HG02798 (cell line): Measurements from ENCODE around the gene SRGAP1.
"Not testable (repeated sequence)": the region's sequence is repeated elsewhere in the genome, so short reads cannot be mapped to it uniquely, and the experiment has no call there.

ENCODE experiments used
- ATAC-seq: cut with Tn5 transposase; IDR thresholded peaks from one replicate; pipeline ENCODE4 v1.9.1; 2021; ENCODE audit warnings: mild to moderate bottlenecking; ENCODE audit not compliant: unreplicated experiment, poor library complexity

SRGAP1 gene

DNA sequence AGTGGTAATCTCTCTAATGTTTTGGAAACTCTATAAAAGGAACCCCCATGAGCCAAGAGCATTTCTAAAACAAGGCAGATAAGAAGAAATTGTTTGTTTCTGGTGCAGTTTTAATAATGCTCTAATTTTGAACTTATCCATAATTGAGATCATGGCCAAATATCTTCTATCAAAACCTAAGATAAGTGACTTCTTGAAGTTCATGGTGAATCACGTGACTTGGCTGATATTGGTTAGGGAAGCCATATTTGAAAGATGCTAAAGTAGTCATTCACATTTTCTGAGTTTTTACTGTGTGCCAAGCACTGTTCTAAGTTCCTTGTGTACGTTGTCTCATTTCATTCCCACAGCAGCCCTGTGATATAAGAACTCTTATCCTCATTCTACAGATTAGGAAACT, 219.7 kb downstream of the SRGAP1 start:
- ATAC-seq = no peak

DNA sequence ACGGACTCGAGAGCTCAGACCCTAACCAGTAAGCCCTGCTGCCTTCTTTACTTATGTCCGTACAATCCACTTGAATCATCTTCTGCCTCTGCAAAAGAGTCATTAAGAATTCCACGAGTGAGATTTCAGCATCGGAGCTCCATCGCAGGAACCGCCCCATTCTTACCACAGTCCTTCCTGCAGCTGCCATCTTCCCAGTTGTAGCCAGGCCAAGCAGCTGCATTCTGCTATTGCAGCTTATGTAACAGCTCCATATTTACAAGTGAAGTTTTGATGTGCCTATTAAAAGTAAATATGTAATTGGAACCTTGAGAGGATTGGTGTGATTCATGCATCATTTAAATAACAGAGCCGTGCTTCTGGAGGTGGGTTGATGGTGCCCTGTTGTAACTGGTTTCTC, 220.2 kb downstream of the SRGAP1 start:
- no peak for ATAC-seq

DNA sequence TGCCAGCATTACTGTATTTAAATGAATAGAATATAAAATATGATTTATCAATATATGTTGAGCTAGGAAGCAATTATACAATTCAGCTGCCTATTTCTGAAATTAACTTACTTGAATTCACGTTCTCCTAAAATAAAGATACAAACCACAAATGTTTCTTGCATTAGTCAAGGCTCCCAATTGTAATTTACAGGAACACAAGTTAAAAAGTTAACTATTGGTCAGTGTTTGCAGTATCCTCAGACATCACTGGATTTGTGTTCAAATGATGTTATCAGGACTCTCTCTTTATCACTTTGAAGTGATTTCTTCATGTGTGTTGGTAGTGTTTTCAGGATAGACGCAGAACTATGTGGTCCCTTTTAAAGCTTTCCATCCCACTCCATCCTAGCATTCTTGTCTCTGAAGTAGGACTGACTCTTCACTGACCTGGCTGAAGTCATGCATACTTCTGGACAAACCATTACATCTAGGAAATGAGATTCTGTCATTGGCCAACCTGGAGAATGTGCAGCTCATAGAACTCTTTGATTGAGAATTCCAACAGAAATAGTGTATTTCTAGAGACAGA, 221.5 kb downstream of the SRGAP1 start:
- ATAC-seq = no peak

DNA sequence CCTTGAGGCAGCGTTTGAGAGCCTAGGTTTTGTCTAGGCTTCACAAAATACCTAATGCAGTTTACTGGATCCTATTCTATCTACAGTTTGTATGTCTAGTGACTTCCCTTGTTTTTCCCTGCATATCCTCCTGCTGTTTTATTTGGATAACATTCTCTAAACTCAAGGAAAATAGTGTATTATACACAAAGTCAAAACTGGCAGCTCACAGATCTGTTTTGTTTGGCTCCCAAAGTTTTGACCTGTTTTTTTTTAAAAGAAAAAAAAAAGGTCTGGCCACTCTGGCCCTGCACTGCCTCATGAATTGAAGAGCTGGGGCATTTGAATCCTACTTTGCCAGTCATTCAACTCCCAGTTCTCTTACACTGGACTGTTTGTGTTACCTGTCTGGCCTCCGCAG, 222.3 kb downstream of the SRGAP1 start:
- ATAC-seq = no peak

DNA sequence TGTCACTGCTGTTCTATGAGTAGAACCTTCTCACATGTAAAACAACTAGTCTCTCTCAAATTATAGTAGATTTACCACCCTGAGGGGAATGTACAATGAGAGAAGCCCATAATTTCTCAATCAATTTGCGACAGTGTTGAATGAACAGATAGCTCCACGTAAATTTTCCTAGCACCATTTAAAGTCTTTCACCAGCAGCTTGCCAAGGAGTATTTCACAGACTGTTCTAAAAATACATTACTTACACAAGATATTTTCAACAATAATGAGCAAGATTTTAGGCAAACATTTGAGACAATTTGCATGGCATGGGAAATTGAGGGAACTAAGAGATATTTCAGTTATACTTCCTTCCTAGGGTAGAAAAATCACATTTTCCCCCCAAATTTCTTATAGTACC, 226.0 kb downstream of the SRGAP1 start:
- no peak for ATAC-seq

DNA sequence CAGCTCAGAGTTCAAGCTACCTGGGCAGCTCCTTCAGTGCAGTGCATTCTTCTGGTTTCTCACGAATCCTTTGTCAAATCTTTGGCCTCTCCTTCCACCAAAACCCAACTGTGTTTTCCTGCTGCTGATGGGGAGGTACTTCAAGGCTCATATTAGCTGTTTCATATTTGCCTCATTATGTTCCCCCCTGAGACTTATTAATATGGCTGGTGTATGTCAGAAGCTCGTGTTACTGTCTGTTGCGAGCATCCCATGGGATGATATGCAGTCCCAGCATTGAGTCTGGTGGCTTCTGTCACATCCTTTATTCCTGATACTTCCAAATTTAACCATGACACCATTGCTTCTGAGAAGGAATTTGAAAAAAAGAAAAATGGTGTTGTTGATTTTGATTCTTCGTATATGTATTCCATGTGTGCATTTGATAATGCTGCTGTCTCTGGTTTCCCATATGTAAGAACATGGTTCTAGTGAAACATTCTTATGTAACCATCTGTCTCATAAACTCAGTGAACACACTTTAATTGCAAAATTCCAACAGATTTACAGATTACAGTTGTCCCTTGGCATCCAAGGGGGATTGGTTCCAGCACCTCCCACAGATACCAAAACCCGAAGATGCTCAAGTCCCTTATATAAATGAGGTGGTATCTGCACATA, 228.5 kb downstream of the SRGAP1 start:
- no peak for ATAC-seq

DNA sequence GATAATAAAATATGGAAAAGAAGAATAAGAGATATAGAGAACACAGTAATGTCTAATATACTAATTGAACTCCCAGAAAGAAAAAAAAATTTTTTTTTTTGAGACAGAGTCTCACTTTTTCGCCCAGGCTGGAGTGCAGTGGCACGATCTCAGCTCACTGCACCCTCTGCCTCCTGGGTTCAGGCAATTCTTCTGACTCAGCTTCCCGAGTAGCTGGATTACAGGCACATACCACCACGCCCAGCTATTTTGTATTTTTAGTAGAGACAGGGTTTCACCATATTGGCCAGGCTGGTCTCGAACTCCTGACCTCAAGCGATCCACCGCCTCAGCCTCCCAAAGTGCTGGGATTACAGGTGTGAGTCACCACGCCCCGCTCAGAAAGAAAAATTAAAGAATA, 232.1 kb downstream of the SRGAP1 start:
- not testable (repeated sequence) for ATAC-seq

DNA sequence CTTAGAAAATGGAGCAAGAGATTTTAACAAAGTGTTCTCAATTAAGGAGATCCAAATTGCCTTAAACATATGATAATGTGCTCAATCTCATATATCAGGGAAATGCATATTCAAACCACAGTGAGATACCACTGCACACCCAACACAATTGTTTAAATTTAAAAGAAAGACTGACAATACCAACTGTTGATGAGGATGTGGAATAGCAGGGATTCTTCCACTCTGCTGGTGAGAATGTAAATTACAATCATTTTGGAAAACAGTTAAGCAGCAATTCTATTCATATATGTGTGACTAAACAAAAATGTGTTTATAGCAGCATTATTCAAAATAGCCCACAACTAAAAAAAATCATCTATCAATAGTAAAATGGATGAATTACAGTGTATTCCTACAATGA, 233.4 kb downstream of the SRGAP1 start:
- ATAC-seq = no peak

DNA sequence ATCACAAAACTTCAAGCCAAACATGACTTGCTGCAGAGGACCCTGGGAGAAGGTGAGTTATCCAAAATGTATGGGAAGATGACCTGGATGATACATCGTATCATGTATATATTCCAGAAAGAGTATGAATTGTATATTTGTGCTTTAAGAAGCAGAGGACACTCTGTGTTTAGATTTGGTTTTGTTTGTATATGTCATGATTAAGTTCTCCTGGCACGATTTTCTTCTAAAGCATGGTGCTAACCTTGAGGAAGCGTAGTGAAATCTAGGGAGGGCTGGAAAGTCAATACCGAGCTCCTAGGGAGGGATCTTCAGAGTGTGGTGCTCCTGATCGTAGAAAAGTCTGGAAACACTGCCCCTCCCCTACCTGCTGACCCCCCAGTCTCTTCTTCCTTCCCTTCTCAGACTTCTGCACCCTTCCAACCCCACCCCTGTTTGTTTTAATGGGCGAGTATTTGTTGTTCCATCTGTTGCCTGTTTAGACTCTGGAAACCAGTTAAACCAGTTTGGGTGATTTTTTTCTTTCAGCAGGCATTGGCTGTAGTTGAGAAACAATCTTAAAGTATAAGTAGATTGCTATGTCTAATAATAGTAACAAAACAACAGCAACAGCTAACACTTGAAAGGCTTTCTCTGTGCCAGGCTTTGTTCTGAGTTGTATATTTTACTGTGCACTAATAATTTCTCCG, 236.0 kb downstream of the SRGAP1 start:
- no peak for ATAC-seq

DNA sequence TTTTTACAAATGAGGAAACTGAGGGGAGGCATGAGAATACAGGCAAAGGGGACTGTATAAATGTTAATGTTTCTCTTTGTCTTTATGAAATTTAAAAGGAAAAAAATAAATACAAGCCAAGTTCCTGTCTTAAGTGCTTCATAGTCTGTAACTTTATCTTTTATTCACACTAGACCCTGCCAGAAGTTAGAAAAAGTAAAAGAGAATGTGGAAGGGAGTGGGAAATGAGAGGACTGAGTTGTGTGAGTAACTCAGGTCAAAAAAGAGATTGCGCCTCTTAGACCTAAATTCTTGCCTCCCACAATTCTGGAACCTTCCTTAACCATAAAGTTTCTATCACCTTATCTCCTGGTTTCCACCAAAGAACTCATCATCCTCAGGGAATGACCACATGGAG, 236.5 kb downstream of the SRGAP1 start:
- ATAC-seq = no peak

DNA sequence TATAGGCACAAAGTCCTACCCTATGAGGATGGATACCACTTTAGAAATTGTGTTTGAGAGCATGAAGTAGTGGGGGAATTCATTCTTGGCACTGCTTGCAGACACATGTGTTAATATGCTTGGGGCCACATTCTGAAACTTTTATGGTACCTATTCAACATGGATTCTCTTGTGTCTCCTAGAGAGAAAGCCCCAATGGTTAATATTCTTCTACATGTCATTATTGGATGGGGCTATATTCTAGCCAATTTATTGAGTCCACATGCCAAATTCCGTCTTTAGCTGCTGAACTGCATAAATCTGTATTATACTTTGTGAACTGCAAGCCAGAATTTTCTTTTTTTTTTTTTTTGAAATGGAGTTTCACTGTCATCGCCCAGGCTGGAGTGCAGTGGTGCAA, 237.6 kb downstream of the SRGAP1 start:
- no peak for ATAC-seq

DNA sequence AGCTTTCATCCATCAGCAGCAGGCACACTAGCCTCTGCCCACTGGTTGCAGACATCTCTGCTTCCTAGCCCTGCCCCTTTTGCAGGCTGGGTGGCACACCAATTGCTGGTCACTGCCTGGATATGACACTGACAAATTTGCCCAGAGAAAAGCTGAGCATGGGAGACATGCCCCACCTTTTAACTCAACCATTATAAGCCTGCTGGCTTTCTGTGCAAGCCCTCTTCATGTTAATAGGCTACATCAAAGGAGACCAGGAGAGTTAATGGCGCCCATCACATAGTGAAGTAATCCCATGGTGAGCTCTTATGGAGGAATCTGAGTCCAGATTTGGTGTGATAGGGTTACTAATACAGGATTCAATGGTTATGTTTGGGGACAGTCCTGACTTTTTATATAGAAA, 238.4 kb downstream of the SRGAP1 start:
- ATAC-seq = no peak

DNA sequence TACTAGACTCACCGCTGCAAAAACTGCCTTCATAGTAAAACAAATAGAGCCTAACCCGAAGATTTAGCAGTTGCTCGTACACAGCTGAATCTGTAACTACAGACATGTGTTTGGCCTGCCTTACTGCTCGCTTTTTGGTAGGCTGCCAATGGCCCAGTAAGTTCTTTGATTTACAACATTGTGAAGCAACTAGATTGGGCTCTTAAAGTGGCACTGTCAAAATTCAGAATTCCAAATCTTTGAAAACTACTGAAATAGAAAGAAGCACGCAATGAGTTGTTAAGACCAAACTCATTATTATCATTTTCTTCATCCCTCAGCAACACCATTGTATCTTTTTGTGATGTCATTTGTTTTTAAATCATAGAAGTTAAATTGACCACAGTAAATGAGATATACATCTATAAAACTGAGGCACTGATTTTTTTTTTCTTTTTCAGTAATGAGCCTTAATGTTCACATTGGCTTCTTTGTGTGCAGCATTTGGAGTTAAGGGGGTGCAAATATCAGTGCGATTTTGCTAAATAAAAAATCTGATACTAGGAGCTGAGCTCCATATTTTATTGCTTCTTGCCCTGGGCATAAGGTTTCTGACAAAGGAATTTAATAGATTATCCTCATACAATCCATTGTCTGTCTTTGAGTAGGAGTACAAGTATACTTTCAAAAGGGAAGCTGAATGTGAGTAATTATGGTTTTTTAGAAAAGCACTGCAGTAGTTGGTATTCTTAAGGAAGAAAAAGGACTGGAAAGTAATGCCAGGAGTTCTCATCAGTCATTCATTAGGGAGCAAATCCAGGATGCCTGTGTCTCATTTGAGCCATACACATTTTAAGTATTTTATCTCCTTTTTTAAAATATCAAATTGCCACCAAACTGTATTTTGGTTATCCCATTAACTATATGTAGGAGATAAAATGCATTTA, 239.0 kb downstream of the SRGAP1 start:
- no peak for ATAC-seq

DNA sequence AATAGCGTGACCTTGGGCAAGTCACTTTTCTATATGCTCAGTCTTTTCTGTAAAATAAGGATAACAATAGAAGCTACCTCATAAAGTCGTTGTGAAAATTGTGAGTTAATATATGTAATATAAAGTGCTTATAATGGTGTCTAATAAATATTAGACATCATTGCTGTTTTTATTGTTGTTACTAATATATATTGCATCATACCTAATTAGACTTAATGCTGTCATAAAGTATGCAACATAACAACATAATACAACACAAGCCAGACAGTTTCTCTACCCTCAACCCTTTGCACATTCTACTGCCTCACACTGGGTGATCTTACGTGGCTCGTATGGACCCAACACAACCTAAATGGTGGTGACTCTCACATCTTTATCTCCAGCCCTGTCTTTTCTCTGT, 240.7 kb downstream of the SRGAP1 start:
- no peak for ATAC-seq

DNA sequence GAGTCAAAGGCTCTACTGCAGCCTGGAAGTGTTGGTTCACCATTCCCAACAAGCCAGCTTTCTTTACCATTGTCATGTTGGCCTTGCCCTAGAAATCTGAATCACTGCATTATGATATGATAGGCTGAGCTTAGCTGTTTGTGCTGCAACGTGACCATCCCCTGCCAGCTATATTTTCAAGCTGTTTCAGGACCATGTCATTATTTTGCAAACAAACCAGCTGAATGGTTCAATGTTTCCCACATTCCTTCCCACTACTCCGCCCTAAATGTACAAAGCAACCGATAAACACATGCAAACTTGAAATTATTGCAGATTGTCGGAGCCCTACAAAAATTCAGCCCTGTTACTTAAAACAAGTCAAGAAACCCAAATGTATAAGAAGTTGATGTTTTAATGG, 241.5 kb downstream of the SRGAP1 start:
- no peak for ATAC-seq

DNA sequence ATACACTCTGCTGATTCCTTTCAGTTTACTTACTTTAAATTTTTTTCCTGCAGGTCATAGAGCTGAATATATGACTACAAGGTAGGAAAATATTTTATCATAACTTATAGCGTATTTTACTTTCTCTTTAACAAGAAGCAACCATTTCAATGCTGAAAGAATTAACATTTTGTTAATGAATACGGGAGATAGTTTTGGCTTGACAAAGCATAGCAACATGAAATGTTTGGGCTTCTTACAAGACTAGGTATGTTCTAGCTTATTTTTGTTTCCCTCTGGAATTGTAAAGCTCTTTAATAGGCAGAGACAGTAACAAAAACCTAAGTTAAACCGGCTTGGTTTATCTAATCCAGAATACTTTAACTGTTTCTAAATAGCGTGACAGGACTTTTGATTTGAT, 242.4 kb downstream of the SRGAP1 start:
- no peak for ATAC-seq

DNA sequence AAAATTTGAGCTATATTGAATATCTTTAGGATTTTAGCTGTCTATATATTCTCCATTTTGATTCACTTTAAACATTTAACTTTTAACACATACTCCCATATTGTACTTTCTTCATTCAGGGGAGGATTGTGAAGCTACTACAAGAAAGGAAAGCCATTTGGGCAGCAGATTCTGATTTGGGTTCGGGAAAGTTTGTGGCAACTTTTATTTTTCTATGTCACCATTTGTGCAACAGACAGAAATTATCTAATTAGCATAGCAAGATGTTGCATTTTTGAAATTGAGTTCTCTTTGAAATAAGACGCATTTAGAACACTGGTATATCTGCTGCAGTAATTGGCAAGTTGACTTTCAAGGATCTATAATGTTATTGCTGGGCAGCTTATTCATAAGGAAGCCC, 243.3 kb downstream of the SRGAP1 start:
- no peak for ATAC-seq

DNA sequence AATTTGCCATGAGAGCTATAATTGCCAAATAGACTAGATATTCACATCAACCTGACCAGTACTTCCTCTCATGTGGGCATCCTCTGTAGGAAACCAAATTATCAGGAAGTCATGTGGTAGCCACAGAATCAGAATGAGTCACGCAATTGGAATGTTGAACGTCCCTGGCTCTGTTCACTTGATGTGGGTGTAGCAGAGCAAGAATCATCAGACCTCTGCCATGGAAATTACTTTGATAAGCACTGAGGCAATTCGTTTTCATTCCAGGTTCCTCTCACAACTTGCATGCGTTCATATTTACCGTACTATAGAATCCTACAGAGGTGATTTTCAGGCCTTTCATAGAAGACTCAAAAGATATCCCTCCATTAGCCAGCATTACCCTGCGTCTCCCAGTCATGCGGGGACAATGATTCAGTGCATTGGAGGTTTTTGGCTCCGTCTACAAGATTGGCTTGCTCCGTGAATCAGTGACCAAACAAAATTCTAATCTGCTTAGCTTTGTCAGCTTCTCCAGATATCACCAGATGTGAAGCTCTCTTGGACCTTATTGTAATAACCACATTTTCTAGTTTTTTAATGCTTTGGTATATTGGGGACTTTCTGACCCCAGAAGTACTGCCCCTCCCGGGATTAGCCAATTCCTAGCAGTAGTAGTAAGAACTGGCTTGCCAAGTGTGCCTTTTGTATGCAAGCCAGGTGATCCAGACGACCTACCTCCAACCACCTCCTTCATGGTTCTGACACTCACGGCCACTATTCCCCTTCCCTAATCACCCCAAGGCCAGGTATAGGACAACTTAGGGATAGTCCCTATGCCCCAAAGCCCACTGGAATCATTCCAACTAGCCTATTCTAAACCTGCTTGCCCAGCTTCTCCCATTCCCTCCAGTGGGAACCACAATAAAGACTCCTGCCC, 244.2 kb downstream of the SRGAP1 start:
- ATAC-seq = no peak

DNA sequence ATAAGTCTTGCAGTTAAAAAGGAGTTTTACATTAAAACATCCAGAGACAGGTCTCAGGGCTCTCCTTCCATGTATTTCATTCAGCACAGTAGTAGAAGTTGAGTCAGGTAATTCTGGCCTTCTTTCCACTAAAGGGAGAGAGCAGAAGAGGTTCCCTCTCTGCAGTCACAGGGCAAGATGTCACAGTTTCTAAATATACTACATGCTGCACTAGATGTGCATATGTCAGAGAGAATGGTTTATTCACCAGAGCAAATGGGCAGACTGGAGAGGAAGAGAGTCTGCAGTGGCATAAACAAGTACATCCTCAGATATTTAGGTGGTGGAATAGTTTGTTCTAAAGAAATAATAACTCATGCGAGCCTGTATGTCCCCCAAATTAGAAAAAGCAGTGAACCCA, 245.5 kb downstream of the SRGAP1 start:
- ATAC-seq = no peak

DNA sequence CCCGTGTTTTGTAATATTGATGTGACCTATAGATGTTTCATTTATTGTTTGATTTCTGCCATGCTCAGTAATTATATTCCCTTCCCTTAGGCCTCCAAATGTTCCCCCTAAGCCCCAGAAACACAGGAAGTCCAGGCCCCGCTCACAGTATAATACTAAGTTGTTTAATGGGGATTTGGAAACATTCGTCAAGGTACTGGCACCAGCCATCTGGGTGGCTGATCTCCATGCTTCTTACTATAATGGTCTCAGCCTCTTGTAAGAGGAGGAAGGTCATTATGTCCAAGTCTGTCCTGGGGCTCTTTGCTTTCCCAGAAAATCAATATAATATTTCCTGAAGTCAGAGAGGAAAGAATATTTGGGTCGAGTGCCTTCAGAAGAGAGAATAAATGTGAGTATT, 246.7 kb downstream of the SRGAP1 start:
- ATAC-seq = no peak
